Loucy (cell line): Measurements from ENCODE around the gene PPARA.

Experiments used
- EZH2phosphoT487 ChIP-seq: fragments of 200-600 bp; IDR thresholded peaks from 2 replicates; pipeline ENCODE4 v1.6.1; 2018; ENCODE audit warnings: antibody characterized with exemption, mild to moderate bottlenecking, moderate library complexity, borderline replicate concordance
- TF ChIP-seq, protein P1 (sequence below): fragments of 200-600 bp; sonication (generic); conservative IDR thresholded peaks from 2 replicates; pipeline ENCODE4 v1.5.1; 2014; ENCODE audit warnings: mild to moderate bottlenecking, antibody characterized with exemption, low read length

DNA sequence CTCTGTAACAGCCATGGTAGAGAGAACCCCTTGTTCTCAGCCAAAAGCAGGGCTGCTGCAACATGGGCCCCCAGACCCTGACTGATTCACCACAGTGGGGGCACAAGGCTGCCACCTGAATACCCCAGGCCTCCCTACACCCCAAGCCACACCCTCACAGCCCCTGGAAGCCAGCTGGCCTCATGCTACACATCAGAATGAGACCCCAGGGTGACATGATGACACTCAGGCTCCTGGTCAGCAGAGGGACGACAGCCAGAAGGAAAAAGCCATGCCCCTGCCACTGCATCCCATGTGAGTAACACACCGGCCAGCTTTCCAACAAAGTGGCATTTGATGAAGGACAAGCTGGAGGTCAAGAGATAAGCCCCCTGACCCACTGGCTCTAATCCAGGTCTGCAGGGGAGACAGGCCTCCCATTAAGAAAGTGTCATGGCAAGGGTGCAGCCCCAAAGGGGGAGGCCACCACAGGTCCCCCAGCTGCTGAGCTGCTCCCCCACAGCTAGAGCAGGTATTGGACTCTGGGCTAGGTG, 97.2 kb downstream of the PPARA start:
- TF ChIP-seq, protein P1, sequence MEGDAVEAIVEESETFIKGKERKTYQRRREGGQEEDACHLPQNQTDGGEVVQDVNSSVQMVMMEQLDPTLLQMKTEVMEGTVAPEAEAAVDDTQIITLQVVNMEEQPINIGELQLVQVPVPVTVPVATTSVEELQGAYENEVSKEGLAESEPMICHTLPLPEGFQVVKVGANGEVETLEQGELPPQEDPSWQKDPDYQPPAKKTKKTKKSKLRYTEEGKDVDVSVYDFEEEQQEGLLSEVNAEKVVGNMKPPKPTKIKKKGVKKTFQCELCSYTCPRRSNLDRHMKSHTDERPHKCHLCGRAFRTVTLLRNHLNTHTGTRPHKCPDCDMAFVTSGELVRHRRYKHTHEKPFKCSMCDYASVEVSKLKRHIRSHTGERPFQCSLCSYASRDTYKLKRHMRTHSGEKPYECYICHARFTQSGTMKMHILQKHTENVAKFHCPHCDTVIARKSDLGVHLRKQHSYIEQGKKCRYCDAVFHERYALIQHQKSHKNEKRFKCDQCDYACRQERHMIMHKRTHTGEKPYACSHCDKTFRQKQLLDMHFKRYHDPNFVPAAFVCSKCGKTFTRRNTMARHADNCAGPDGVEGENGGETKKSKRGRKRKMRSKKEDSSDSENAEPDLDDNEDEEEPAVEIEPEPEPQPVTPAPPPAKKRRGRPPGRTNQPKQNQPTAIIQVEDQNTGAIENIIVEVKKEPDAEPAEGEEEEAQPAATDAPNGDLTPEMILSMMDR, result no peak
- TF ChIP-seq EZH2phosphoT487, result no peak
